Stimulated activated CD4-positive, alpha-beta T cell treated with anti-CD3 and anti-CD28 coated beads, TNF-alpha, amount 100 ng/mL, for 48 hours (primary cell): ENCODE measurements around the gene AMTN.

ENCODE experiments used
- DNase-seq, 3 donors: peaks; one replicate each; pipeline ENCODE4 v3.0.0-alpha.2; 2020; ENCODE audit warnings: low read depth in 3 of 3

AMTN gene

DNA sequence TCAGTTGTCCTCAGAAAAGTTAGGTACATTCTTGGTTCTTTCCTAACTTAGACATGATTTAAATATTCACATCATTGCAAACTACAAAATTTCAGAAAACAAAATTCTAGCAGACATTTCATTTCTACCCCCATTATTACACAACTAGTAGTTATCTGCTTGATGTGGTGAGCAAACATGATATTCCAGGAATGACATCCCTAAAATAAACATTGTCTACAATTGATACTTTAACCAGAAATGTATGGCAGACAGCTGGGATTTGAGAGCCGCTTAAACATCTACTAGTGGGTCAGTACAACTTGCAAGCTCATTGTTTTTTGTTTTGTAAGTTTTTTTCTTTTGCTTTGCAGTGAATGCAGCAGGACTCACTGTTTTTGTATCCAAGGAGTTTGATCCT lies 41.6 kb downstream of the AMTN start:
- no peak for DNase-seq

DNA sequence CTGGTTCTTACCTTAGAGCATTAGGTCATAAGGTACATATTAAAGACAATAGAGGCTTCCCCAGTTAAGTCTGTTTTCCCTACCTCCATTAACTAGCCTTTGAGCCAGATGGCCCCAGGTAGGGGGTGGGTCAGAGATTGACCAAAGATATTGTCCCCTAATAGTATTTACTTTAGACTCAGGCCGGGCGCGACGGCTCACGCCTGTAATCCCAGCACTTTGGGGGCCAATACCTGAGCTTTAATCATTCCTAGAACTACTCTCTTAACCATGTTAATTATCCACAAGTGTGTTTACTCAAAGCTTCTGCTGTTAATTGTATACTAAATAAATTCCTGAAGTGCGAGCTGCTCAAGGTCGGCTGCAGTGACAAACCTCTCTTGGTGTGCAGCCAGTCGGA lies 45.7 kb downstream of the AMTN start:
- no peak for DNase-seq

DNA sequence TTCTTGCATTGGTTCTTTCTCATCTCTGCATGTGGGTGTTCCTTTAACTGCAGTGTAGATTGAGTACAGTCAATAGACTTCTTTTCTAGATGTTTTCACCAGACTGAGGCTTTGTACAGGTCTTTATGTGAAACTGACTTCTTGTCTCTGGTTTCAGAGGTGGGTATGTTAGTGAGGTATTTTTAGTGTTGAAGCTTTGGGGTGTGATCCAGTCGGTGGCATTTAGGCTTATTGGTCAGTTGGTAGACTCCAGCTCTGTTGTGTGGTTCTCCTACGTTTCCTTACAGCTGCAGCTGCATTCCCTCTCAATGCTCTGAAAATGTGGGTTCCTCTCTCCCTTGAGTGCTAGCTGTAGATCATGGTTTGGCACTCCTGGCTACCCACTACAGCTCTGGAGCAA lies 52.4 kb downstream of the AMTN start:
- DNase-seq: no peak

DNA sequence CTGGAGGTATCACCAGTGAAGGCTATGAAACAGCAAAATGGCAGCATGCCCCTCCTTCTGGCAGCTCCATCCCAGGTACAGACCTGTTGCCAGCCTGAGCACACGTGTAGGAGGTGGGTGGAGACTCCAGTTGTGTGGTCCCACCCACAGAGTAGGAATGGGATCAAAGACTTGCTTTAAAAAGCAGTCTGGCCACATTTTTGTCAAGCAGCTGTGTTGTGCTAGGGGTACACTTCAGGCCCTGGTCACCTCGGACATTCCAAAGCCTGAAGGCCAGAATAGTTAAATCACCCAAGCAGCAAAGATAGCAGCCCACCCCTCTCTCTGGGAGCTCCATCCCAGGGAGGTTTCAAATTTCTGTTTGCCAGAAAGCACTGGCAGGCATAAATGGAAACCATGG lies 53.4 kb downstream of the AMTN start:
- DNase-seq: no peak

DNA sequence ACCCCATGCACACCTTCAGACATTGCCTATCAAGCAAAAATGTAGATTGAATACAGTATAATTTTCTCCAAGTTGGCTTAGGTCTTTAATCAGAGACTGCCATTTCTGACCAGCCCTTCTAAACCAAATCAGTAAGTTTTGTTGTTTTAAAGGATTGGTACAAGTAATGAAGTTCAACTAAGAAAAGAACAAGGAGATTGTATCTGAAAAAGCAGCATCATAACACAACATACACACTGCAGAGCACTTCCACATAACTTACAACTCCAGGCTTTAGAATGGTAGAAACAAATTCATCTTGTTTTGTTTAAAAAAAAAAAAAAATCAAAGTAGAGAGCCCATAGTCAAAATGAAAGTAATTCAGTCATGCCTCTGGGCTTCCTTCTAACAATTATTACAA lies 57.6 kb downstream of the AMTN start:
- no peak for DNase-seq

DNA sequence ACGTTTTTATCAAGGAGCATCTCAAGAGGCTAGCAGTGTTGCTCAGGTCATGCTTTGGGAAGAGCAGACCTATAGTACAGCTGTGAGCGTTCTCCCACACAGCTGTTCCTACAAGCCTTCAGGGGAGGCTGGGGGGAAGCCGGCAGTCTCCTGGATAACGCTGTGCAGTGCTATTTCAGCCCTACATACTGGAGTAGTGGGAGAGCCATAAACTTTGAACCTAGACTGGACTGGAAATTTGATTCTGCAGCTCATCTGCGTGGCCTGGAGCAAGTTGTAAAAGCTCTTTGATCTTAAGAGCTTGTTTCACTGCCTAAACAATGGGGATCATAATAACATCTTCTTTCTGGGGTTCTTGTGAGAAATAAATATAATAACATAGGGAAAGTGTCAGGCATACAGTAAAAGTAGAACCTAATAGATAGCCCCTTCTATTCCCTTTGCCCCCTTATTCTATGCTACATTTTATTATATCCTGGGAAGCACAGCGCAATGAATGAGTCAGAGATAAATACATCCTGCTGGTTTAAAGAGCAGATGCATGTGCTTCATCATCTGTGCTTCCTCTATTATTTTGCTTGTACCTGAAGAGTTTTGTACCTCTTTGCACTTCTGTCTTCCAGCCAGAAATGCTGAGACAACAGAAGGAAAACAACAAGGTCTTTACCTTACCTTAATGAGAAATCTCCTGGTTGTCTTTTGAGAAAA lies 59.0 kb downstream of the AMTN start:
- DNase-seq: no peak

DNA sequence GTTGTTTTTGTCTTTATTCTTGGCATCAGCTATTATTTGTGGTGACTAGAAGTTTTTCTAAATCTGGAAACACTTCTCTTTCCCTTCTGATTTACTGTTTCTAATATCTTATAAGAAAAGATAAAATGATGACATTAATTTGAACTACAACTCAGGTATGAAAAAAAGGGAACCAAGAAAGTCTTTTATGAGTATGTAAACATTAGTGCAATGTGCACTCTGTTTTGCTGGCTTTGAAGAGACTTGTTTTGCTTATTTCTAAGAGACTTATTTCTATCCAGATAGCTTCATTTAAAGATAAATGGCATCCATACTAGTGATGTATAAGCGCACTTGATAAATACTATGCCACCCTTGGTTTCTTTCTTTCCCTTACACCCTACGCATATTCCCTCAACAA lies 63.6 kb downstream of the AMTN start:
- no peak for DNase-seq
